Esophagus squamous epithelium (tissue), 4 donors: ENCODE data around the gene NMNAT3.

Experiments
- CTCF ChIP-seq, 6 experiments: fragments of 450-650 bp in 4 of 6; fragments of 200-600 bp in 2 of 6; sonication (generic) in 2 of 6; IDR thresholded peaks; one replicate each; pipeline ENCODE4 v1.5.1; 2016 to 2019; ENCODE audit warnings: antibody characterized with exemption in 6 of 6, mild to moderate bottlenecking in 4 of 6, moderate library complexity in 4 of 6
- POLR2A ChIP-seq, 4 donors: fragments of 450-650 bp; IDR thresholded peaks; one replicate each; pipeline ENCODE4 v1.6.1; 2017; ENCODE audit warnings: antibody characterized with exemption in 4 of 4, mild to moderate bottlenecking in 4 of 4, moderate library complexity in 3 of 4

DNA sequence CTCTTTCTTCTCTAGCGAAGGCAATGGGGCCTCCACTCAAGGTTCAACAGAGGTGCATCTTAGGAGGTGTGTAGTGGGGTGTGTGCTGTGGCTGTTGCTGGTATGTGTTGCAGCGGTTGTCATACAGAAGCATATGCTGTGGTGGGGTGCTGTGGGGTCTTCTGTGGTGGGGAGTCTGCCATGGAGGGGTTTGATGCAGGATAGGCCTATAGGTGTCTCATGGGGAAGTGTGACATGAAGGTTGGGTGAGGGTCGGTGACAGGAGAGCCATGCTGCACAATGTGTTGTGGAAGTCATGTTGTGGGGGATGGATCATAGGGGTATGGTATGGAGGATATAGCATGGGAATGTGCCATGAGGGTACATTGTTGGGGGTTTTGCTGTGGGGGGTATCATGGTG lies 20.3 kb downstream of the NMNAT3 start:
- TF ChIP-seq CTCF (IDR thresholded peaks at IDR 0.05) (no peak), POLR2A (IDR thresholded peaks at IDR 0.05) (no peak)
